ENCODE data around the gene IQGAP2.

The IQGAP2 gene

GRCh38 chr5:76495870-76496269 lies 92.8 kb downstream of the IQGAP2 start:
- no peak overlapping the region for H3K4me3 ChIP-seq (ENCODE audit: low read depth in 1 of 5, low read length in 5 of 5)
- peaks cover 0 to 5% (median 0%) of the 10 kb centered on the region in 5 donors for H3K4me1 ChIP-seq (ENCODE audit: control insufficient read depth in 5 of 5, insufficient read depth in 5 of 5, low read length in 5 of 5)
- H3K27ac ChIP-seq (ENCODE audit: low read depth, low read length), result no peak overlapping the region
- H3K9me3 ChIP-seq (ENCODE audit: control insufficient read depth in 5 of 5, low read length in 5 of 5), result no peaks in the 10 kb centered on the region
- H3K27me3 ChIP-seq (ENCODE audit: control insufficient read depth in 5 of 5, insufficient read depth in 4 of 5, low read length in 5 of 5), result no peaks in the 10 kb centered on the region
- H3K9ac ChIP-seq (ENCODE audit: low read length in 5 of 5), result no peak overlapping the region
- no peaks in the 10 kb centered on the region for H3K36me3 ChIP-seq (ENCODE audit: control insufficient read depth in 5 of 5, insufficient read depth in 5 of 5, low read length in 5 of 5)

- no peak overlapping the region for H3K4me3 ChIP-seq (ENCODE audit: low read depth in 1 of 5, low read length in 5 of 5)
- no peaks in the 10 kb centered on the region for H3K9me3 ChIP-seq (ENCODE audit: control insufficient read depth in 5 of 5, low read length in 5 of 5)
Observed at GRCh38 chr5:76497065-76497460, 94.0 kb downstream of the IQGAP2 start.

GRCh38 chr5:76497986-76498717 lies 95.1 kb downstream of the IQGAP2 start:
- H3K9me3 ChIP-seq (ENCODE audit: control insufficient read depth in 5 of 5, low read length in 5 of 5), result no peaks in the 10 kb centered on the region
- no peaks in the 10 kb centered on the region for H3K36me3 ChIP-seq (ENCODE audit: control insufficient read depth in 5 of 5, insufficient read depth in 5 of 5, low read length in 5 of 5)
- H3K4me1 ChIP-seq (ENCODE audit: control insufficient read depth in 5 of 5, insufficient read depth in 5 of 5, low read length in 5 of 5), result peaks cover 0 to 5% (median 0%) of the 10 kb centered on the region in 5 donors
- no peak overlapping the region for H3K27ac ChIP-seq (ENCODE audit: low read depth, low read length)
- no peak overlapping the region for H3K9ac ChIP-seq (ENCODE audit: low read length in 5 of 5)
- H3K27me3 ChIP-seq (ENCODE audit: control insufficient read depth in 5 of 5, insufficient read depth in 4 of 5, low read length in 5 of 5), result no peaks in the 10 kb centered on the region
- no peak overlapping the region for H3K4me3 ChIP-seq (ENCODE audit: low read depth in 1 of 5, low read length in 5 of 5)

More at GRCh38 chr5:76497065-76497460, 94.0 kb downstream of the IQGAP2 start:
- no peaks in the 10 kb centered on the region for H3K27me3 ChIP-seq (ENCODE audit: control insufficient read depth in 5 of 5, insufficient read depth in 4 of 5, low read length in 5 of 5)
- no peak overlapping the region for H3K9ac ChIP-seq (ENCODE audit: low read length in 5 of 5)
- H3K4me1 ChIP-seq (ENCODE audit: control insufficient read depth in 5 of 5, insufficient read depth in 5 of 5, low read length in 5 of 5), result peaks cover 0 to 5% (median 0%) of the 10 kb centered on the region in 5 donors
- H3K36me3 ChIP-seq (ENCODE audit: control insufficient read depth in 5 of 5, insufficient read depth in 5 of 5, low read length in 5 of 5), result no peaks in the 10 kb centered on the region
- H3K27ac ChIP-seq (ENCODE audit: low read depth, low read length), result no peak overlapping the region

- no peaks in the 10 kb centered on the region for H3K9me3 ChIP-seq (ENCODE audit: control insufficient read depth in 5 of 5, low read length in 5 of 5)
- H3K27me3 ChIP-seq (ENCODE audit: control insufficient read depth in 5 of 5, insufficient read depth in 4 of 5, low read length in 5 of 5), result no peaks in the 10 kb centered on the region
- H3K4me3 ChIP-seq (ENCODE audit: low read depth in 1 of 5, low read length in 5 of 5), result no peak overlapping the region
- H3K27ac ChIP-seq (ENCODE audit: low read depth, low read length), result no peak overlapping the region
- no peaks in the 10 kb centered on the region for H3K36me3 ChIP-seq (ENCODE audit: control insufficient read depth in 5 of 5, insufficient read depth in 5 of 5, low read length in 5 of 5)
- peaks cover 0 to 5% (median 0%) of the 10 kb centered on the region in 5 donors for H3K4me1 ChIP-seq (ENCODE audit: control insufficient read depth in 5 of 5, insufficient read depth in 5 of 5, low read length in 5 of 5)
- no peak overlapping the region for H3K9ac ChIP-seq (ENCODE audit: low read length in 5 of 5)
Observed at GRCh38 chr5:76499507-76500161, 96.5 kb downstream of the IQGAP2 start.

- Histone ChIP-seq H3K36me3 (ENCODE audit: control insufficient read depth in 5 of 5, insufficient read depth in 5 of 5, low read length in 5 of 5) (no peaks in the 10 kb centered on the region), H3K27me3 (ENCODE audit: control insufficient read depth in 5 of 5, insufficient read depth in 4 of 5, low read length in 5 of 5) (no peaks in the 10 kb centered on the region), H3K4me3 (ENCODE audit: low read depth in 1 of 5, low read length in 5 of 5) (no peak overlapping the region), H3K9me3 (ENCODE audit: control insufficient read depth in 5 of 5, low read length in 5 of 5) (no peaks in the 10 kb centered on the region), H3K4me1 (ENCODE audit: control insufficient read depth in 5 of 5, insufficient read depth in 5 of 5, low read length in 5 of 5) (peaks cover 0 to 1% (median 0%) of the 10 kb centered on the region in 5 donors), H3K27ac (ENCODE audit: low read depth, low read length) (no peak overlapping the region), H3K9ac (ENCODE audit: low read length in 5 of 5) (no peak overlapping the region)
Observed at GRCh38 chr5:76500633-76501393, 97.7 kb downstream of the IQGAP2 start.

GRCh38 chr5:76503929-76504328 lies 100.8 kb downstream of the IQGAP2 start:
- Histone ChIP-seq H3K27me3 (ENCODE audit: control insufficient read depth in 5 of 5, insufficient read depth in 4 of 5, low read length in 5 of 5) (no peaks in the 10 kb centered on the region), H3K9me3 (ENCODE audit: control insufficient read depth in 5 of 5, low read length in 5 of 5) (no peaks in the 10 kb centered on the region), H3K36me3 (ENCODE audit: control insufficient read depth in 5 of 5, insufficient read depth in 5 of 5, low read length in 5 of 5) (no peaks in the 10 kb centered on the region)

GRCh38 chr5:76504901-76505564 lies 101.9 kb downstream of the IQGAP2 start:
- no peak overlapping the region for H3K27ac ChIP-seq (ENCODE audit: low read depth, low read length)
- no peak overlapping the region for H3K4me3 ChIP-seq (ENCODE audit: low read depth in 1 of 5, low read length in 5 of 5)
- no peaks in the 10 kb centered on the region for H3K4me1 ChIP-seq (ENCODE audit: control insufficient read depth in 5 of 5, insufficient read depth in 5 of 5, low read length in 5 of 5)

More at GRCh38 chr5:76503929-76504328, 100.8 kb downstream of the IQGAP2 start:
- Histone ChIP-seq H3K4me3 (ENCODE audit: low read depth in 1 of 5, low read length in 5 of 5) (no peak overlapping the region), H3K4me1 (ENCODE audit: control insufficient read depth in 5 of 5, insufficient read depth in 5 of 5, low read length in 5 of 5) (no peaks in the 10 kb centered on the region), H3K9ac (ENCODE audit: low read length in 5 of 5) (no peak overlapping the region), H3K27ac (ENCODE audit: low read depth, low read length) (no peak overlapping the region)

GRCh38 chr5:76513476-76513875 lies 110.4 kb downstream of the IQGAP2 start:
- no peaks in the 10 kb centered on the region for H3K36me3 ChIP-seq (ENCODE audit: control insufficient read depth in 5 of 5, insufficient read depth in 5 of 5, low read length in 5 of 5)
- no peak overlapping the region for H3K27ac ChIP-seq (ENCODE audit: low read depth, low read length)
- H3K4me3 ChIP-seq (ENCODE audit: low read depth in 1 of 5, low read length in 5 of 5), result no peak overlapping the region
- H3K9me3 ChIP-seq (ENCODE audit: control insufficient read depth in 5 of 5, low read length in 5 of 5), result no peaks in the 10 kb centered on the region
- H3K4me1 ChIP-seq (ENCODE audit: control insufficient read depth in 5 of 5, insufficient read depth in 5 of 5, low read length in 5 of 5), result no peaks in the 10 kb centered on the region
- no peaks in the 10 kb centered on the region for H3K27me3 ChIP-seq (ENCODE audit: control insufficient read depth in 5 of 5, insufficient read depth in 4 of 5, low read length in 5 of 5)
- no peak overlapping the region for H3K9ac ChIP-seq (ENCODE audit: low read length in 5 of 5)

More at GRCh38 chr5:76504901-76505564, 101.9 kb downstream of the IQGAP2 start:
- Histone ChIP-seq H3K9ac (ENCODE audit: low read length in 5 of 5) (no peak overlapping the region), H3K36me3 (ENCODE audit: control insufficient read depth in 5 of 5, insufficient read depth in 5 of 5, low read length in 5 of 5) (no peaks in the 10 kb centered on the region), H3K27me3 (ENCODE audit: control insufficient read depth in 5 of 5, insufficient read depth in 4 of 5, low read length in 5 of 5) (no peaks in the 10 kb centered on the region), H3K9me3 (ENCODE audit: control insufficient read depth in 5 of 5, low read length in 5 of 5) (no peaks in the 10 kb centered on the region)

GRCh38 chr5:76514292-76514691 lies 111.2 kb downstream of the IQGAP2 start:
- Histone ChIP-seq H3K27ac (ENCODE audit: low read depth, low read length) (no peak overlapping the region), H3K4me1 (ENCODE audit: control insufficient read depth in 5 of 5, insufficient read depth in 5 of 5, low read length in 5 of 5) (no peaks in the 10 kb centered on the region), H3K36me3 (ENCODE audit: control insufficient read depth in 5 of 5, insufficient read depth in 5 of 5, low read length in 5 of 5) (no peaks in the 10 kb centered on the region), H3K4me3 (ENCODE audit: low read depth in 1 of 5, low read length in 5 of 5) (no peak overlapping the region), H3K9me3 (ENCODE audit: control insufficient read depth in 5 of 5, low read length in 5 of 5) (no peaks in the 10 kb centered on the region), H3K9ac (ENCODE audit: low read length in 5 of 5) (no peak overlapping the region), H3K27me3 (ENCODE audit: control insufficient read depth in 5 of 5, insufficient read depth in 4 of 5, low read length in 5 of 5) (no peaks in the 10 kb centered on the region)
